HepG2 (cell line): ENCODE data around the gene PHF13. TPM values are rescaled to one million over a fixed set of nuclear protein-coding genes. Genes with fewer than 3 reads are reported as not detected.

Experiments used
- FOSL1 ChIP-seq: sonication (generic); formaldehyde crosslinking; IDR thresholded peaks from 2 replicates; pipeline ENCODE4 v1.9.0; 2021; ENCODE audit warnings: missing genetic modification reagents, borderline replicate concordance
- HIVEP1 ChIP-seq: sonication (generic); formaldehyde crosslinking; IDR thresholded peaks from 2 replicates; pipeline ENCODE4 v1.4.0; 2020; ENCODE audit warnings: mild to moderate bottlenecking, missing genetic modification reagents
- NAIF1 ChIP-seq: sonication (generic); formaldehyde crosslinking; IDR thresholded peaks from 2 replicates; pipeline ENCODE4 v1.5.0; 2020; ENCODE audit warnings: mild to moderate bottlenecking, missing genetic modification reagents, borderline replicate concordance
- NCOR1 ChIP-seq: fragments of 200-600 bp; sonication (generic); IDR thresholded peaks from 2 replicates; pipeline ENCODE4 v1.7.0; 2017; ENCODE audit warnings: antibody characterized with exemption, low read length, borderline replicate concordance
- NONO ChIP-seq, 2 experiments: fragments of 450-650 bp in 1 of 2; sonication (generic) in 1 of 2; formaldehyde crosslinking in 1 of 2; IDR thresholded peaks in 1 of 2; conservative IDR thresholded peaks in 1 of 2; 2 replicates each; pipeline versions ENCODE4 v1.6.1 to v1.8.0; 2017 to 2022; ENCODE audit warnings: mild to moderate bottlenecking in 1 of 2, missing genetic modification reagents in 1 of 2, moderate library complexity in 1 of 2
- PITX1 ChIP-seq: sonication (generic); formaldehyde crosslinking; IDR thresholded peaks from 2 replicates; pipeline ENCODE4 v1.5.1; 2020; ENCODE audit warnings: mild to moderate bottlenecking, missing genetic modification reagents
- SRSF4 ChIP-seq: fragments of 200-400 bp; formaldehyde crosslinking; IDR thresholded peaks from one replicate; pipeline ENCODE4 v1.6.1; 2018; ENCODE audit warnings: mild to moderate bottlenecking, low read depth, low read length, moderate library complexity; ENCODE audit not compliant: poor library complexity, severe bottlenecking
- TCF12 ChIP-seq, 2 experiments: fragments of 450-650 bp in 1 of 2; sonication (generic) in 1 of 2; formaldehyde crosslinking in 1 of 2; IDR thresholded peaks; 2 replicates each; pipeline versions ENCODE4 v1.6.1 to v1.8.0; 2017 to 2022; ENCODE audit warnings: antibody characterized with exemption in 1 of 2, mild to moderate bottlenecking in 1 of 2, missing genetic modification reagents in 1 of 2, moderate library complexity in 1 of 2
- TEF ChIP-seq: sonication (generic); formaldehyde crosslinking; IDR thresholded peaks from 2 replicates; pipeline ENCODE4 v1.5.0; 2020; ENCODE audit warnings: missing genetic modification reagents
- ZMYM2 ChIP-seq: sonication (generic); formaldehyde crosslinking; IDR thresholded peaks from 2 replicates; pipeline ENCODE4 v1.8.0; 2022; ENCODE audit warnings: mild to moderate bottlenecking, missing genetic modification reagents
- ZNF10 ChIP-seq: sonication (generic); formaldehyde crosslinking; IDR thresholded peaks from 2 replicates; pipeline ENCODE4 v1.4.0; 2020; ENCODE audit warnings: mild to moderate bottlenecking, low read depth, missing genetic modification reagents, borderline replicate concordance
- ZNF251 ChIP-seq: sonication (generic); formaldehyde crosslinking; IDR thresholded peaks from 2 replicates; pipeline ENCODE4 v1.9.0; 2021; ENCODE audit warnings: mild to moderate bottlenecking, missing genetic modification reagents
- ZNF362 ChIP-seq: sonication (generic); formaldehyde crosslinking; IDR thresholded peaks from 2 replicates; pipeline ENCODE4 v1.4.0; 2020; ENCODE audit warnings: missing genetic modification reagents, mild to moderate bottlenecking, borderline replicate concordance
- ZNF839 ChIP-seq: sonication (generic); formaldehyde crosslinking; IDR thresholded peaks from 2 replicates; pipeline ENCODE4 v1.4.0; 2020; ENCODE audit warnings: missing genetic modification reagents, mild to moderate bottlenecking, borderline replicate concordance
- polyA plus RNA-seq, 8 experiments: library from polyadenylated mRNA; depleted of rRNA in 3 of 8; stranded (reverse) in 7 of 8; unstranded in 1 of 8; fragments of >200 nt; fragmentation: Illumina TruSeq in 4 of 8; extraction: Trizol in 4 of 8; gene quantifications; 2 replicates each; pipeline versions ENCODE4 v1.2.1 to v1.2.3, GENCODE V29; 2011 to 2016; ENCODE audit warnings: low read depth in 4 of 8, missing spikeins in 1 of 8, mixed read lengths in 1 of 8; ENCODE audit not compliant: insufficient read depth in 1 of 8
- total RNA-seq, 5 experiments: library from RNA; depleted of rRNA; stranded (reverse); fragments of >200 nt; fragmentation: Illumina TruSeq; extraction: Trizol; gene quantifications; 2 replicates each; pipeline ENCODE4 v1.2.3, GENCODE V29; 2016; ENCODE audit warnings: low read depth in 1 of 5
- TF ChIP-seq, protein P1 (sequence below): sonication (generic); formaldehyde crosslinking; IDR thresholded peaks from 2 replicates; pipeline ENCODE4 v1.4.0; 2020; ENCODE audit warnings: missing genetic modification reagents, borderline replicate concordance
- TF ChIP-seq, protein P2 (sequence below): sonication (generic); formaldehyde crosslinking; IDR thresholded peaks from 2 replicates; pipeline ENCODE4 v1.4.0; 2020; ENCODE audit warnings: mild to moderate bottlenecking, missing genetic modification reagents
- TF ChIP-seq, protein P3 (sequence below): sonication (generic); formaldehyde crosslinking; IDR thresholded peaks from 2 replicates; pipeline ENCODE4 v1.4.0; 2020; ENCODE audit warnings: mild to moderate bottlenecking, missing genetic modification reagents
- TF ChIP-seq, protein P4 (sequence below): sonication (generic); formaldehyde crosslinking; IDR thresholded peaks from 2 replicates; pipeline ENCODE4 v1.4.0; 2020; ENCODE audit warnings: missing genetic modification reagents; ENCODE audit errors: not compliant biosample characterization

The PHF13 gene
- total and polyA plus RNA-seq, 2 of the 13 experiments (the other 11 are each of a cell fraction or from before 2014, with no cell fraction given), result 4.7 to 7.4 TPM

DNA sequence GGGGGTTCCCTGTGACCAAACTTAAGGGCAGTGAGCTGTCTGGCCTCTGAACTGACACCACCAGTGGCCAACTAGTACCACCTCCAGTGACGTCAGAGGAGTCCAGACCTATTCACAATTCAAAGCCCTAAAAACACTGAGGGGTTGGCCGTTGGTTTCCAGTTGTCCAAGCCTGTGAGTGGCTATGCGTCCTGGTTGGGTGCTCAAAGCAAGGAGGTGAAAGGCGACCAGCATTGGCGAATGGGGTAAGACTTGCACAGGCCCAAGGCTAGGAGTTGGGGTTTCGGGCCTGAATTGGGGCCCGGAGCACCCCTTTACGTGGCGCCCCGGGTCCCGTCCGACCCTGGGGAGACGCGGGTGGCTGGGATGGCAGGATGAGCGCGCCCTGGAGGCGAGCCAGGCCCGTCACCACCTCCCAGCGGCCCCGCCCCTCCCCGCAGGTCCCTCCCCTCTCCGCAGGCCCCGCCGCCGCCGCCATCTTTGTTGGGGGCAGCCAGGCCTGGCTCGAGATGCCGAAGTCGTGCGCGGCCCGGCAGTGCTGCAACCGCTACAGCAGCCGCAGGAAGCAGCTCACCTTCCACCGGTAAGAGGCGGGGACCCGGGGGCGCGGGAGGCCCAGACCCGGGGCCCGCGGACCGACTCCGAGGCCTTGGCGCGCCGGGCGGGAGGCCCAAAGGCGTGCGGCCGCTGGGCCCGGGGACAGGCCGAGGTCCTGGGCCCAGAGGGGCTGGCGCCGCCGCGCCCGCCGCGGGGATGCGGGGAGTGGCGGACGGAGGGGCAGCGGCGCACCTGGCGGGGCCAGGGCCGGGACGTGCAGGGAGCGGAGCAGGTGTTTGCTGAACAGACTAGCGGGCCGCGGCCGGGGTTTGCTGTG is 11.4 kb downstream of the PHF13 start, which contains the start of gene THAP3 (continued):
- TF ChIP-seq HIVEP1 (CRISPR knock-in tag) (no peak), NAIF1 (CRISPR knock-in tag) (no peak), ZNF362 (CRISPR knock-in tag) (no peak), ZMYM2 (no peak), ZNF839 (CRISPR knock-in tag) (no peak), ZNF10 (CRISPR knock-in tag) (no peak), SRSF4 (no peak), PITX1 (peak; percentile 57), FOSL1 (CRISPR knock-in tag) (no peak), NONO (IDR thresholded peaks at IDR 0.05) (no peak), NONO (CRISPR knock-in tag; conservative IDR thresholded peaks at IDR 0.05) (peak; percentile 86), NCOR1 (no peak), TEF (CRISPR knock-in tag) (no peak), ZNF251 (CRISPR knock-in tag) (no peak), TCF12 (IDR thresholded peaks at IDR 0.05) (no peak), TCF12 (CRISPR knock-in tag; IDR thresholded peaks at IDR 0.05) (peak; percentile 58; the same call in 1 of the 2 replicates)
- TF ChIP-seq, protein P1, sequence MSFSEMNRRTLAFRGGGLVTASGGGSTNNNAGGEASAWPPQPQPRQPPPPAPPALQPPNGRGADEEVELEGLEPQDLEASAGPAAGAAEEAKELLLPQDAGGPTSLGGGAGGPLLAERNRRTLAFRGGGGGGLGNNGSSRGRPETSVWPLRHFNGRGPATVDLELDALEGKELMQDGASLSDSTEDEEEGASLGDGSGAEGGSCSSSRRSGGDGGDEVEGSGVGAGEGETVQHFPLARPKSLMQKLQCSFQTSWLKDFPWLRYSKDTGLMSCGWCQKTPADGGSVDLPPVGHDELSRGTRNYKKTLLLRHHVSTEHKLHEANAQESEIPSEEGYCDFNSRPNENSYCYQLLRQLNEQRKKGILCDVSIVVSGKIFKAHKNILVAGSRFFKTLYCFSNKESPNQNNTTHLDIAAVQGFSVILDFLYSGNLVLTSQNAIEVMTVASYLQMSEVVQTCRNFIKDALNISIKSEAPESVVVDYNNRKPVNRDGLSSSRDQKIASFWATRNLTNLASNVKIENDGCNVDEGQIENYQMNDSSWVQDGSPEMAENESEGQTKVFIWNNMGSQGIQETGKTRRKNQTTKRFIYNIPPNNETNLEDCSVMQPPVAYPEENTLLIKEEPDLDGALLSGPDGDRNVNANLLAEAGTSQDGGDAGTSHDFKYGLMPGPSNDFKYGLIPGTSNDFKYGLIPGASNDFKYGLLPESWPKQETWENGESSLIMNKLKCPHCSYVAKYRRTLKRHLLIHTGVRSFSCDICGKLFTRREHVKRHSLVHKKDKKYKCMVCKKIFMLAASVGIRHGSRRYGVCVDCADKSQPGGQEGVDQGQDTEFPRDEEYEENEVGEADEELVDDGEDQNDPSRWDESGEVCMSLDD (CRISPR knock-in tag), result 0 out of 2 replicates have a peak, but pooled peaks have one; percentile 82
- TF ChIP-seq, protein P2, sequence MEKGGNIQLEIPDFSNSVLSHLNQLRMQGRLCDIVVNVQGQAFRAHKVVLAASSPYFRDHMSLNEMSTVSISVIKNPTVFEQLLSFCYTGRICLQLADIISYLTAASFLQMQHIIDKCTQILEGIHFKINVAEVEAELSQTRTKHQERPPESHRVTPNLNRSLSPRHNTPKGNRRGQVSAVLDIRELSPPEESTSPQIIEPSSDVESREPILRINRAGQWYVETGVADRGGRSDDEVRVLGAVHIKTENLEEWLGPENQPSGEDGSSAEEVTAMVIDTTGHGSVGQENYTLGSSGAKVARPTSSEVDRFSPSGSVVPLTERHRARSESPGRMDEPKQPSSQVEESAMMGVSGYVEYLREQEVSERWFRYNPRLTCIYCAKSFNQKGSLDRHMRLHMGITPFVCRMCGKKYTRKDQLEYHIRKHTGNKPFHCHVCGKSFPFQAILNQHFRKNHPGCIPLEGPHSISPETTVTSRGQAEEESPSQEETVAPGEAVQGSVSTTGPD (CRISPR knock-in tag), result no peak
- TF ChIP-seq, protein P3, sequence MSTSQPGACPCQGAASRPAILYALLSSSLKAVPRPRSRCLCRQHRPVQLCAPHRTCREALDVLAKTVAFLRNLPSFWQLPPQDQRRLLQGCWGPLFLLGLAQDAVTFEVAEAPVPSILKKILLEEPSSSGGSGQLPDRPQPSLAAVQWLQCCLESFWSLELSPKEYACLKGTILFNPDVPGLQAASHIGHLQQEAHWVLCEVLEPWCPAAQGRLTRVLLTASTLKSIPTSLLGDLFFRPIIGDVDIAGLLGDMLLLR (CRISPR knock-in tag), result no peak
- TF ChIP-seq, protein P4, sequence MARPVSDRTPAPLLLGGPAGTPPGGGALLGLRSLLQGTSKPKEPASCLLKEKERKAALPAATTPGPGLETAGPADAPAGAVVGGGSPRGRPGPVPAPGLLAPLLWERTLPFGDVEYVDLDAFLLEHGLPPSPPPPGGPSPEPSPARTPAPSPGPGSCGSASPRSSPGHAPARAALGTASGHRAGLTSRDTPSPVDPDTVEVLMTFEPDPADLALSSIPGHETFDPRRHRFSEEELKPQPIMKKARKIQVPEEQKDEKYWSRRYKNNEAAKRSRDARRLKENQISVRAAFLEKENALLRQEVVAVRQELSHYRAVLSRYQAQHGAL (CRISPR knock-in tag), result no peak
